ENCODE results near the gene GAST. TPM values are rescaled to one million over a fixed set of nuclear protein-coding genes. Genes with fewer than 3 reads are reported as not detected.

Gene GAST
- not detected in 2 replicates for total RNA-seq

GRCh38 chr17:41711669-41712400, at the start of gene GAST:
Gene GAST, plus strand, starts transcription at chr17:41712331. Its CDS starts 3,106 bp downstream, at chr17:41715437.

GRCh38 chr17:41688641-41689496, 23.3 kb upstream of the GAST start, which contains the start of gene EIF1:
Gene EIF1, plus strand, starts transcription at chr17:41688885. Its CDS starts 154 bp downstream, at chr17:41689039.

GRCh38 chr17:41734139-41734948, 22.2 kb downstream of the GAST start, which contains the start of gene HAP1:
Gene HAP1, minus strand, starts transcription at chr17:41734643. Its CDS starts 9 bp downstream, at chr17:41734634.

Small RNAs within 50 kb of the gene (small RNA-seq; reads per million reads assigned to genes)
- gene RN7SL399P (ENCODE audit: low replicate concordance) = not detected
- gene RNA5SP442 (ENCODE audit: low replicate concordance) = 0.20 reads per million

Other genes with a start within 250 kb of the GAST start
- not detected in 2 replicates for gene KRT32, start 244.9 kb upstream of the GAST start, total RNA-seq
- gene KRT35, start 231.2 kb upstream of the GAST start, total RNA-seq = not detected in 2 replicates
- 0.22 TPM in 1 of 2 replicates, not detected in the other for gene KRT36, start 222.4 kb upstream of the GAST start, total RNA-seq
- gene KRT13, start 206.7 kb upstream of the GAST start, total RNA-seq = not detected in 2 replicates
- 3.3 TPM in 1 of 2 replicates, not detected in the other for gene KRT15, start 193.4 kb upstream of the GAST start, total RNA-seq
- gene KRT19, start 184.0 kb upstream of the GAST start, total RNA-seq = 154 and 259 TPM in 2 replicates
- gene KRT9, start 140.3 kb upstream of the GAST start, total RNA-seq = not detected in 2 replicates
- gene KRT14, start 125.4 kb upstream of the GAST start, total RNA-seq = 1.0 TPM in 1 of 2 replicates, not detected in the other
- not detected in 2 replicates for gene KRT16, start 99.6 kb upstream of the GAST start, total RNA-seq
- 0.66 and 5.2 TPM in 2 replicates for gene KRT17, start 87.8 kb upstream of the GAST start, total RNA-seq
- 88.9 and 135 TPM in 2 replicates for gene EIF1, start 23.4 kb upstream of the GAST start, total RNA-seq
- gene HAP1, start 22.3 kb downstream of the GAST start, total RNA-seq = 0.14 and 0.44 TPM in 2 replicates
- 241 and 249 TPM in 2 replicates for gene JUP, start 74.4 kb downstream of the GAST start, total RNA-seq
- gene P3H4, start 99.6 kb downstream of the GAST start, total RNA-seq = 67.0 and 95.6 TPM in 2 replicates
- 283 and 563 TPM in 2 replicates for gene FKBP10, start 100.7 kb downstream of the GAST start, total RNA-seq
- 78.0 and 79.9 TPM in 2 replicates for gene NT5C3B, start 123.9 kb downstream of the GAST start, total RNA-seq
- under 0.01 TPM in 1 of 2 replicates, not detected in the other for gene KLHL10, start 125.5 kb downstream of the GAST start, total RNA-seq
- 27.4 and 44.2 TPM in 2 replicates for gene KLHL11, start 153.1 kb downstream of the GAST start, total RNA-seq
- 417 and 421 TPM in 2 replicates for gene ACLY, start 206.6 kb downstream of the GAST start, total RNA-seq
- gene ODAD4, start 218.3 kb downstream of the GAST start, total RNA-seq = 0.57 and 1.3 TPM in 2 replicates

All from placental pericyte (primary cell).